ENCODE results near the gene KIAA0586. TPM values are rescaled to one million over a fixed set of nuclear protein-coding genes. Genes with fewer than 3 reads are reported as not detected.

The KIAA0586 gene
- total and polyA plus RNA-seq, 8 donors = 14.2 to 28.7 (median 22.2) TPM

DNA sequence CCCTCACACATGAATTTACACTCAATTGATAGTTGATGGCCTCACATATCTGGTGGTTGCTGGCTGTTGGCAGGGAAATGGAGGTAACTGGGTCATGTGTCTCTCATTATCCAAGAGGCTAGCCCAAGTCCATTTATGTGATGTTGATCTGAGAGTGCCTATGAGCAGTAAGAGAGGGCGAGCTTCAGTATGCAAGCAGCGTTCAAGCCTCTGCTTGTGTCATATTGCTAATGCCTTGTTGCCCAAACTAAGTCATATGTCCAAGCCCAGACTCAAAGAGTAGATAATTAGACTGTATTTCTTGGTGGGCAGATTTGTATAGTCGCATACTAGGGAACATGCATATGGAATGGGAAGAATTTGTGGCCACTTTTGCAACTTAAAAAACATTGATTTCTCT lies 126.4 kb downstream of the KIAA0586 start:
- no peak for ATAC-seq
- TF ChIP-seq, protein P1, sequence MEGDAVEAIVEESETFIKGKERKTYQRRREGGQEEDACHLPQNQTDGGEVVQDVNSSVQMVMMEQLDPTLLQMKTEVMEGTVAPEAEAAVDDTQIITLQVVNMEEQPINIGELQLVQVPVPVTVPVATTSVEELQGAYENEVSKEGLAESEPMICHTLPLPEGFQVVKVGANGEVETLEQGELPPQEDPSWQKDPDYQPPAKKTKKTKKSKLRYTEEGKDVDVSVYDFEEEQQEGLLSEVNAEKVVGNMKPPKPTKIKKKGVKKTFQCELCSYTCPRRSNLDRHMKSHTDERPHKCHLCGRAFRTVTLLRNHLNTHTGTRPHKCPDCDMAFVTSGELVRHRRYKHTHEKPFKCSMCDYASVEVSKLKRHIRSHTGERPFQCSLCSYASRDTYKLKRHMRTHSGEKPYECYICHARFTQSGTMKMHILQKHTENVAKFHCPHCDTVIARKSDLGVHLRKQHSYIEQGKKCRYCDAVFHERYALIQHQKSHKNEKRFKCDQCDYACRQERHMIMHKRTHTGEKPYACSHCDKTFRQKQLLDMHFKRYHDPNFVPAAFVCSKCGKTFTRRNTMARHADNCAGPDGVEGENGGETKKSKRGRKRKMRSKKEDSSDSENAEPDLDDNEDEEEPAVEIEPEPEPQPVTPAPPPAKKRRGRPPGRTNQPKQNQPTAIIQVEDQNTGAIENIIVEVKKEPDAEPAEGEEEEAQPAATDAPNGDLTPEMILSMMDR (IDR thresholded peaks at IDR 0.05) = no peak
- H3K4me1 ChIP-seq = no peaks in the 10 kb centered on the region
- no peak for DNase-seq
- no peaks in the 10 kb centered on the region for H3K36me3 ChIP-seq
- H3K4me3 ChIP-seq = no peak overlapping the region
- intact Hi-C loops (cut with DNase I) = no loop called here
- H3K27ac ChIP-seq = no peak overlapping the region
- H3K27me3 ChIP-seq = no peaks in the 10 kb centered on the region
- no peaks in the 10 kb centered on the region for H3K9me3 ChIP-seq

- ATAC-seq = no peak
- Histone ChIP-seq H3K27ac (no peak overlapping the region), H3K36me3 (no peaks in the 10 kb centered on the region), H3K27me3 (no peaks in the 10 kb centered on the region), H3K9me3 (no peaks in the 10 kb centered on the region), H3K4me3 (no peak overlapping the region), H3K4me1 (no peaks in the 10 kb centered on the region)
- TF ChIP-seq, protein P1 (IDR thresholded peaks at IDR 0.05) = no peak
- DNase-seq = no peak
- intact Hi-C loops (cut with DNase I) = no loop called here
Measured at GRCh38 chr14:58555647-58556046, 128.1 kb downstream of the KIAA0586 start.

GRCh38 chr14:58557242-58557641 lies 129.7 kb downstream of the KIAA0586 start:
- H3K27ac ChIP-seq = no peak overlapping the region
- ATAC-seq = no peak
- TF ChIP-seq, protein P1 (IDR thresholded peaks at IDR 0.05) = no peak
- H3K9me3 ChIP-seq = no peaks in the 10 kb centered on the region
- no peaks in the 10 kb centered on the region for H3K4me1 ChIP-seq
- DNase-seq = no peak
- H3K27me3 ChIP-seq = no peaks in the 10 kb centered on the region
- intact Hi-C loops (cut with DNase I) = no loop called here
- no peaks in the 10 kb centered on the region for H3K36me3 ChIP-seq
- H3K4me3 ChIP-seq = no peak overlapping the region

DNA sequence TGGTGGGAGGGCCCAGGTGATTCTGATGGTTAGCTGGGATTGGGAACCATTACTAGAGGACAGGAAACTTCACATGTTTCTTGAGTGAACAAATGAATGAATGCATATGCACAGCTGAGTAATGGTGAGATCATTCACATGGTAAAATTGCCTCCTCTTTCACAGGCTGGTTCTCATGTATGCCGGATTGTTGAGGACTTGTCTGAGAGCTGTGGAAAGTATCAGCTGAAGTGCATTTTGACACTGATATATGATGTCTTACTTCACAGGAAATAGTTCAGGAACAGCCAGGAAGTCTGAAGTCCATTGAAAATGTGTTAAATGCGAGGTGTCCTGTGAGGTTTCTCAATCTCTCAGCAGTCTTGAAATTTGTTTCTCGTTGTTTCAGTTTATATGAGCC lies 132.7 kb downstream of the KIAA0586 start:
- ATAC-seq = no peak

GRCh38 chr14:58562141-58562540 lies 134.6 kb downstream of the KIAA0586 start:
- TF ChIP-seq, protein P1 (IDR thresholded peaks at IDR 0.05) = no peak
- Histone ChIP-seq H3K27ac (no peak overlapping the region), H3K9me3 (no peaks in the 10 kb centered on the region), H3K27me3 (no peaks in the 10 kb centered on the region), H3K4me3 (no peak overlapping the region), H3K4me1 (no peaks in the 10 kb centered on the region), H3K36me3 (no peaks in the 10 kb centered on the region)
- intact Hi-C loops (cut with DNase I) = no loop called here
- no peak for DNase-seq
- no peak for ATAC-seq

More for the DNA sequence above, 132.7 kb downstream of the KIAA0586 start:
- no peaks in the 10 kb centered on the region for H3K9me3 ChIP-seq
- DNase-seq = no peak
- TF ChIP-seq, protein P1 (IDR thresholded peaks at IDR 0.05) = no peak
- H3K27ac ChIP-seq = no peak overlapping the region
- no peaks in the 10 kb centered on the region for H3K4me1 ChIP-seq
- no peaks in the 10 kb centered on the region for H3K36me3 ChIP-seq
- no peak overlapping the region for H3K4me3 ChIP-seq
- intact Hi-C loops (cut with DNase I) = no loop called here
- H3K27me3 ChIP-seq = no peaks in the 10 kb centered on the region

Measured in left lung (tissue), 10 donors.